ENCODE data around the gene CYP2D6.

CYP2D6 gene

GRCh38 chr22:42077486-42078125 lies 53.0 kb downstream of the CYP2D6 start:
- Mint-ChIP-seq H3K4me1 (peaks cover 51% of the 10 kb centered on the region), H3K27me3 (ENCODE audit: low read depth) (no peaks in the 10 kb centered on the region), H3K36me3 (ENCODE audit: low read depth) (peaks cover 9% of the 10 kb centered on the region), H3K4me3 (peak overlapping the region in 1 of 3 experiments; percentile 13), H3K27ac (peak overlapping the region; percentile 85 to 97 (median 96)), H3K9me3 (no peaks in the 10 kb centered on the region)
- no peak for TF ChIP-seq CTCF (IDR thresholded peaks at IDR 0.05; ENCODE audit: unreplicated experiment in 3 of 3)

GRCh38 chr22:42076764-42077485 lies 53.7 kb downstream of the CYP2D6 start:
- peak overlapping the region in 1 of 3 experiments; percentile 19 for H3K4me3 Mint-ChIP-seq
- H3K36me3 Mint-ChIP-seq (ENCODE audit: low read depth) = peaks cover 3% of the 10 kb centered on the region
- H3K9me3 Mint-ChIP-seq = no peaks in the 10 kb centered on the region
- H3K27ac Mint-ChIP-seq = peak overlapping the region in 2 of 3 experiments; percentile 19 to 83
- no peaks in the 10 kb centered on the region for H3K27me3 Mint-ChIP-seq (ENCODE audit: low read depth)
- TF ChIP-seq CTCF (IDR thresholded peaks at IDR 0.05; ENCODE audit: unreplicated experiment in 3 of 3) = no peak
- H3K4me1 Mint-ChIP-seq = peaks cover 51% of the 10 kb centered on the region
